ENCODE results near the gene WDR45B. TPM values are rescaled to one million over a fixed set of nuclear protein-coding genes. Genes with fewer than 3 reads are reported as not detected.

Gene WDR45B
- total RNA-seq, 1 donor from 2014 or later: 66.8 TPM

DNA sequence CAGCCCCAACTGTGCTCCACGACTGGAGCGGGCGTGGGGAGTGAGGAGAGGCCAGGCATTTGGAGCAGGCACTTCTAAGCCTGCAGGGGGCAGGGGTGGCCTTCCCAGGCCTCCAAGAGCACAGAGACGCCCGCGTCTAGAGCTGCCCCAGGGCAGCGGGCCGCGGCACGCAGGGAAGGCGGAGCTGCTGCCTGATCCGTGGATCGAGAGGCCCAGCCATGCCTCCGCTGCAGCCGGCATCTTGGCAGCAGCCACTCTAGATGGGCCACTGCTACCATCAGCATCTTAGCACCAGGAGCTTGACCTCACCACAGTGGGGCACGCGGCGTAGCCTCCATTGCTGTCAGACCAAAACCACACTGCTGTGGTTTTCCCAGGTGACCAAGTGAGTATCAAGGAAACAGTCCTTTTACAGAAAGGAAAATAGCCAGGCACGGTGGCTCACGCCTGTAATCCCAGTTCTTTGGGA is 20.4 kb upstream of the WDR45B start:
- H3K36me3 Mint-ChIP-seq (ENCODE audit: low read depth): no peaks in the 10 kb centered on the region
- no peaks in the 10 kb centered on the region for H3K27me3 Mint-ChIP-seq
- intact Hi-C loops (cut with micrococcal nuclease): loop anchor here (1.0 kb wide), 1 partner anchor 98 kb away; no protein-coding TSS in a partner anchor
- peaks cover 4% of the 10 kb centered on the region for H3K4me1 Mint-ChIP-seq
- H3K4me3 Mint-ChIP-seq: peak overlapping the region; percentile 49
- no peaks in the 10 kb centered on the region for H3K9me3 Mint-ChIP-seq
- H3K27ac Mint-ChIP-seq: no peak overlapping the region
- peak; percentile 80 for DNase-seq

DNA sequence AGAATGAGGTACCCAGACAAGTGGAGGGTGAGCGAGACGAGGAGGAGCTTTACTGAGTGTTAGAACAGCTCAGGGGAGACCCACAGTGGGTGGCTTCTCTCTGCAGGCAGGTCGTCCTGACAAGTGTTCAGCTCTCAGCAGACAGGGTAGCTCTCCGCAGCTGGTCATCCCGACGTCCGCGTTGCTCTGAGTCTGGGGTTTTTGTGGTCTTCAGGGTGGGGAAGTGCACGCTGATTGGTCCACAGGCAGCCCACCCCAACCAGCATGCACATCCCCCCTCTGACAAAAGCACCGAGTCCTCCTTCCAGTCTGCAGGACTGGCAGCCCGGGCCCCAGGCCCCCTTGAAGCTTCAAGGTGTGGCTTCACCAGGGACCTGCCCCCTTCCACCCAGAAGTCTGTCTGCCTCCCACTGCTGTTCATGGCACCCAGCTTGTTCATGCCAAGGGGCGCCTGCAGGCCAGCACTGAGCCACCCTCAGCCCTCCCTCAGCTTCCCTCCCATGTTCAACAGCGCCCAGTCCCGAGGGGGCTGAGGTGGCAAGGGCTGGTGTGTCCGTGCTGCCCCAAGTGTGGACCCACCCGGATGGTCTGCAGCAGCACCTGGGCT is 19.9 kb upstream of the WDR45B start:
- Mint-ChIP-seq H3K36me3 (ENCODE audit: low read depth) (no peaks in the 10 kb centered on the region), H3K27ac (no peak overlapping the region), H3K27me3 (no peaks in the 10 kb centered on the region), H3K4me1 (peaks cover 4% of the 10 kb centered on the region), H3K9me3 (no peaks in the 10 kb centered on the region), H3K4me3 (no peak overlapping the region)
- DNase-seq: no peak
- intact Hi-C loops (cut with micrococcal nuclease): loop anchor here (1.0 kb wide), 1 partner anchor 98 kb away; no protein-coding TSS in a partner anchor

DNA sequence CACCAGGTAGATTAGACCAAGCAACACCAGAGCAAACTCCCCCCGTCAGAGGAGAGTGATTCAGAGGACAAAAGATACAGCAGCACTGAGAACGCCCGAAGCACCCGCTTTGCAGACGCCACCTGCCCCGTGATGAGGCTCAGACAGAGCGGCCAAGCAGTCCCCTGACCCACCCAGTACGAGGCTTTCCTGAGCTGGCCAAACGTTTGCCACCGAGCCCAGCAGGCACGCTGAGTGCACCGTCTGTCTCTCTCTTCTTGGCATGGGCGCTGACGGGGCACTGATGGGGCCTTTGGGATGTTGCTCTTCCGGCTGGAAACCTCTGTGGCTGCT is 19.4 kb upstream of the WDR45B start:
- intact Hi-C loops (cut with micrococcal nuclease): no loop called here
- no peak overlapping the region for H3K4me3 Mint-ChIP-seq
- peaks cover 4% of the 10 kb centered on the region for H3K4me1 Mint-ChIP-seq
- H3K9me3 Mint-ChIP-seq: no peaks in the 10 kb centered on the region
- no peak overlapping the region for H3K27ac Mint-ChIP-seq
- no peaks in the 10 kb centered on the region for H3K36me3 Mint-ChIP-seq (ENCODE audit: low read depth)
- DNase-seq: no peak
- H3K27me3 Mint-ChIP-seq: no peaks in the 10 kb centered on the region

DNA sequence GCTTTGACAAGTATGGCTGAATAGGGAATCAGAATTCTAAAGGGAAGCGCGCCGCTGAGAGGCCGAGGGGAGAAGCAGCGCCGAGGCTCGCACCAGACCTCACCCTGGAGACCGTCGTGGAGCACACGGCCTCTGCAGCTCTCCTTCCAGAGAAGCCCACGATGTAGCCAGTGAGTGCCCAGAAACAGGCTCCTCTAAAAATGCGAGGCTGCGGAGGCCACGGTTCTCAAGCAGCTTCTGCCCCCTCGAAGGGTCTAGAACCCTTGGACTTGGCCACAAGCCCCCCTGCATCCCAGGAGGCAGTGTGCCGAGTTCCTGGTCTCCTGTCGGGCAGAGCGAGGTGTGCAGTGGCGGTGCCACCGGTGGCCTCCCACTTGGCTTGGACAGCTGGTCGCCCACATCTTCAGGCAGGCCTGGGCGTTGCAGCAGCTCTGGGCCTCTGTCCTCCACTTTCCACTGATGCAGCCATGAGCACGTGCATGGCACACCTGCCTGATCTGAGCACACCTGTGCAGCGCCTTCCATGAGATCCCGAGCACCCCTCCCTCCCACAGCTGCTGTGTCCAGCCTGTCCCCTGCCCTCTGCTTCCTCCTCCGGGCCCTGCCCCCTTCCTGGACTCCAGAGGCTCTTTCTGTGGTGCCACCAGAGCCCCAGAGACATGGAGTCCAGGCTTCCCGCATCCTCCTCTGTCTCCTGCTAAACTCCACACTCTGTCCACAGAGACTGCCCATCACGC is 18.9 kb upstream of the WDR45B start:
- peaks cover 4% of the 10 kb centered on the region for H3K4me1 Mint-ChIP-seq
- no peak overlapping the region for H3K27ac Mint-ChIP-seq
- no peak for DNase-seq
- no peaks in the 10 kb centered on the region for H3K27me3 Mint-ChIP-seq
- H3K9me3 Mint-ChIP-seq: no peaks in the 10 kb centered on the region
- intact Hi-C loops (cut with micrococcal nuclease): no loop called here
- no peak overlapping the region for H3K4me3 Mint-ChIP-seq
- H3K36me3 Mint-ChIP-seq (ENCODE audit: low read depth): no peaks in the 10 kb centered on the region

DNA sequence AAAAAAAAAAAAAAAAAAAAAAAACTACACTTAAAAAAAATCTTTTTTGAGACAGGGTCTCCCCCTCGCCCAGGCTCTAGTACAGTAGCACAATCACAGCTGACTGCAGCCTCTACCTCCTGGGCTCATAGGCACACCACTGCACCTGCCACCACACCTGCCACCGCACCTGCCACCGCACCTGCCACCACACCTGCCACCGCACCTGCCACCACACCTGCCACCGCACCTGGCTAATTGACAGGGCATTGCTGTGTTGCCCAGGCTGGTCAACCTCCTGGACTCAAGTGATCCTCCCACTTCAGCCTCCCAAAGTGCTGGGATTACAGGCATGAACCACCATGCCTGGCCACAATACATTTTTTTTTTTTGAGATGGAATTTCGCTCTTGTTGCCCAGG is 17.6 kb upstream of the WDR45B start:
- Mint-ChIP-seq H3K9me3 (no peaks in the 10 kb centered on the region), H3K27me3 (no peaks in the 10 kb centered on the region), H3K36me3 (ENCODE audit: low read depth) (no peaks in the 10 kb centered on the region), H3K4me1 (peaks cover 4% of the 10 kb centered on the region), H3K27ac (no peak overlapping the region), H3K4me3 (no peak overlapping the region)
- DNase-seq: no peak
- intact Hi-C loops (cut with micrococcal nuclease): no loop called here

DNA sequence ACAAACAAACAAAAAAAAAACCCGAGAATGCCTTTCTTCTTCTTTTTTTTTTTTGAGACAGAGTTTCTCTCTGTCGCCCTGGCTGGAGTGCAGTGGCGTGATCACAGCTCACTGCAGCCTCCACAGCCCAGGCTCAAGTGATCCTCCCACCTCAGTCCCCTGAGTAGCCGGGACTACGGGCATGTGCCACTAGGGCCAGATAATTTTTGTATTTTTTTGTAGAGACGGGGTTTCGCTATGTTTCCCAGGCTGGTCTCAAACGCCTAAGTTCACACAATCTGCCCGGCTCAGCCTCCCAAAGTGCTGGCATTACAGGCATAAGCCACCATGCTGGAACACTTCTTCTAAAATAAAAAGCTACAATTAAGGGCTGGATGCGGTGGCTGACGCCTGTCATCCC is 17.0 kb upstream of the WDR45B start:
- intact Hi-C loops (cut with micrococcal nuclease): no loop called here
- no peak for DNase-seq
- H3K36me3 Mint-ChIP-seq (ENCODE audit: low read depth): no peaks in the 10 kb centered on the region
- peaks cover 4% of the 10 kb centered on the region for H3K4me1 Mint-ChIP-seq
- no peaks in the 10 kb centered on the region for H3K27me3 Mint-ChIP-seq
- no peak overlapping the region for H3K27ac Mint-ChIP-seq
- H3K4me3 Mint-ChIP-seq: no peak overlapping the region
- no peaks in the 10 kb centered on the region for H3K9me3 Mint-ChIP-seq

DNA sequence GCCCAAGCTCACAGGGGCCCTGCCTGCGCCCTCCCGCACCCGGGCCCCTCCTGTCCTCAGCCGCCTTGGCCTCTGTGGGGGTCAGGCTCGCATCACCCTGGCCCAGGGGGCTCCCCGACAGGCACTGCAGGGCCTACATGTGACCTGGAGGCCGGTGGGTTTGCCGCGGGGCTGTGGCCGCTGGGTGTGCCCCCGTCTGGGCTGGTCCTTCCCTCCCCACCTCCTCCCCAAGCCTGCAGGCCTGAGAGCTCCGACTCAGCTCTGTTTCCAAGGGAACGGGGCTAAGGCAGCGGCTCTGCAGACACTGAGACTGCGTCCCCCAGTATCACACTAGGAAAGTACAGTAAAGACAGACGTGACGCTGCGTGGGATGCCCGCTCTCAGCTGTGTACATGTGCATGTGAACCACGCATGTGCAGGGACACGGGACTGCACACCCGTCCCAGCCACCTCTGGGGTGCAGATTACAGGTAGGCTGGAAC is 16.5 kb upstream of the WDR45B start:
- Mint-ChIP-seq H3K36me3 (ENCODE audit: low read depth) (no peaks in the 10 kb centered on the region), H3K27ac (no peak overlapping the region), H3K27me3 (no peaks in the 10 kb centered on the region), H3K4me1 (peaks cover 4% of the 10 kb centered on the region), H3K4me3 (no peak overlapping the region), H3K9me3 (no peaks in the 10 kb centered on the region)
- intact Hi-C loops (cut with micrococcal nuclease): no loop called here
- no peak for DNase-seq

DNA sequence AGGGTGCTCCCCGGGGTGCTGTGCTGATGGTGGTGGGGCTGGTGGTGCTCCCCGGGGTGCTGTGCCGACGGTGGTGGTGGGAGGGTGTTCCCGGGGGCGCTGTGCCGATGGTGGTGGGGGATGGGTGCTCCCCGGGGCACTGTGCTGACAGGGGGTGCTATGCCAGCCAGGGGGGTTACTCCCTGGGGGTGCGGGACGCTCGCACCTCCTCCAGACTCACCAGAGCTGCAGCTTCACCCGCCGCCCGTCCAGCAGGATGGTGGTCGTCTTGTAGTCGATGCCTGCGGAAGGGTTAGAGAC is 16.0 kb upstream of the WDR45B start:
- Mint-ChIP-seq H3K9me3 (no peaks in the 10 kb centered on the region), H3K27me3 (no peaks in the 10 kb centered on the region), H3K27ac (no peak overlapping the region), H3K36me3 (ENCODE audit: low read depth) (no peaks in the 10 kb centered on the region), H3K4me3 (no peak overlapping the region), H3K4me1 (peaks cover 4% of the 10 kb centered on the region)
- intact Hi-C loops (cut with micrococcal nuclease): no loop called here
- DNase-seq: no peak

DNA sequence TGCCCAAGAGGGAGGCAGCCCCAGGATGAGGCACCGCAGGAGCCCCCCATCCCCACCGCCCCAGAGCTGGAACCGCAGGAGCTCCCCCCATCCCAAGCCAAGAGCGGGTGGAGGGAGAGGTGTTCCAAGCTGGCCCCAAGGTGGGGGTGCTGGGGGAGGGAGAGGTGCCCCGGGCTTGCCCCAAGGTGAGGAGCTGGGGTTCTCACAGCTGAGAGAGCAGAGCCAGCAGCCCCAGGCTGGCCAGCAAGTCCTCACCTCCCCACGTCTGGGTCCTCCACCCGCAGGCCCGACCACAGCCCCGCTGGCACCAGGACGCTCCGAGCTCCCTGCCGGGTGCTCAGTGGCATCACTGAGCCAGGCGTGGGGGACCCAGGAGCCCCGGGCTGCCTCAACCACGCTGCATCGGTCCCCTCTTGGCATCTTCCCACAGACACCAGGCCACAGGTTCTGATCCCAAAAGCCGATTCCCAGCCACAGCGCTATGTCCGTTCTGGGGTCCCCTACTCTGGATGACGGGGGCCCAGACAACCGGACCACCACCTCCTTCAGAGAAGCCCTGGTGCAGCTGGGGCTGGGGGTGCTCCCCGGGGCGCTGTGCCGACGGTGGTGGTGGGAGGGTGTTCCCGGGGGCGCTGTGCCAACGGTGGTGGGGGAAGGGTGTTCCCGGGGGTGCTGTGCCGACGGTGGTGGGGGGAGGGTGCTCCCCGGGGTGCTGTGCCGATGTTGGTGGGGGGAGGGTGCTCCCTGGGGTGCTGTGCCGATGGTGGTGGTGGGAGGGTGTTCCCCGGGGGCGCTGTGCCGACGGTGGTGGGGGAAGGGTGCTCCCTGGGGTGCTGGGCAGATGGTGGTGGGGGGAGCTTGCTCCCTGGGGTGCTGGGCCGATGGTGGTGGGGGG is 15.4 kb upstream of the WDR45B start:
- Mint-ChIP-seq H3K27ac (no peak overlapping the region), H3K27me3 (no peaks in the 10 kb centered on the region), H3K4me1 (peaks cover 2% of the 10 kb centered on the region), H3K4me3 (no peak overlapping the region), H3K9me3 (no peaks in the 10 kb centered on the region), H3K36me3 (ENCODE audit: low read depth) (no peaks in the 10 kb centered on the region)
- no peak for DNase-seq
- intact Hi-C loops (cut with micrococcal nuclease): no loop called here

DNA sequence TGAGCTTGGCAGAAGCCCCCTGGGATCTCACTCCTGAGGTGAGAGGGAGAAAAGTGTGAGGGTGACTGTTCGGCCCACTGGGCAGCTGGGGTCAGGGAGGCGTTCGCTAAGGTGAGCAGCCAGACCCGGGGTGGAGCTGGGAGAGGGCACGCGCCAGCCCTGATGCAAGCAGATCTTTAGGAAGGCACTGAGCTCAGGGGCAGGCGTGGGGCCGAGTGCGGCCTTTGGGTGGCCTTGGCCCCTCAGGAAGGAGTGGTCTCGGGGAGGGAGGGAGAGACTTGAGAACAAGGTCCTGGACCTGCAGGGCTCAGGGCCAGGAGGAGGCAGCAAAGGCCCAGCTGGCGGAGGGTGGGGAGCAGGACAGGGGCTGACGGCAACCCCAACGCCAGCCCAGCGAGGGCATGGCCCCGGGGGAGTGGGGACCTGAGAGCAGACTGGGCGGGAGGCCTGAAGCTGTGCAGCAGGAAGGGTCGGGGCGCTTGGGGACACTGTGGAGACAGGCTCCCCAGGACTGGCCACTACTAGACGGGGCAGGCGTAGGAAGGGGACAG is 14.5 kb upstream of the WDR45B start:
- Mint-ChIP-seq H3K9me3 (no peaks in the 10 kb centered on the region), H3K27me3 (no peaks in the 10 kb centered on the region), H3K36me3 (ENCODE audit: low read depth) (no peaks in the 10 kb centered on the region), H3K27ac (no peak overlapping the region), H3K4me1 (no peaks in the 10 kb centered on the region), H3K4me3 (no peak overlapping the region)
- intact Hi-C loops (cut with micrococcal nuclease): no loop called here
- DNase-seq: no peak

DNA sequence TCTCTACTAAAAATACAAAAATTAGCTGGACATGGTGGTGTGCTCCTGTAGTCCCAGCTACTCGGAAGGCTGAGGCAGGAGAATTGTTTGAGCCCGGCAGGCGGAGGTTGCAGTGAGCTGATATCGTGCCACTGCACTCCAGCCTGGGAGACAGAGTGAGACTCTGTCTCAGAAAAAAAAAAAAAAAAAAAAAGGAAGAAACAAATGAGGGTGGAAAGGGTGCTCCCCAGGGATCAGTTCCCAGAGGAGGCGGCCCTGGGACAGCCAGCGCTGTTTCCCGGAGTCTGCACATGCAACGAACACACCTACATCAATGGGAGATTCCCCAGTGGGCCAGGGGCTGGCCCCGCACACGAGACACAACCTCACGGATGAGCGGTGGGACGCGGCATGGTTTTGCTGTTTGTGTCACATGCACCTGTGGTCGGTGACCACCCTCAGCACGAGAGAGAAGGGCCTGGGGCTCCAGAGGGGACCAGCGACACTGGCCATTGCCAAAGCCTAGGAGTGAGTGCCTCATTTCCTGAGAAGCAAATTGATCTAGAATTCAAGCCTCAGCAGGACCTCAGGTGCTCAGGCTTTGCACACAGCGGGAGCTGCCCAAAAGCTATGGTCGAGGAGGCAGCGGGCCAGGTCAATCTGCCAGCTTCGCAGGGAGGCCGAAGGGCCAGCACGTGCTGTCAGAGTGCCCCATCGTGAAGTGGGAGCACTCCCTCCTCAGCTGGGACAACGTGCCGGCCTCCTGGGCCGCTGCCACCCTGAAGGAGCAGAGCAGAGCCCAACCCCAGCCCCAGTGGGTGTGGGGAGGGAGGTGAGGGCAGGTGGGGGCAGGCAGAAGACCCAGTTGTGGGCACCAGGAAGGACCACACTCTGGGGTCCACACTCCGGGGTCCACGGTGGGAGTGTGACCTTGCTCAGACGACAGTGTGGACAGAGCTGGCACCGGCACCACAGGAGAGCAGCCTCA is 13.8 kb upstream of the WDR45B start:
- Mint-ChIP-seq H3K9me3 (no peaks in the 10 kb centered on the region), H3K27me3 (no peaks in the 10 kb centered on the region), H3K4me3 (no peak overlapping the region), H3K27ac (no peak overlapping the region), H3K4me1 (no peaks in the 10 kb centered on the region), H3K36me3 (ENCODE audit: low read depth) (no peaks in the 10 kb centered on the region)
- intact Hi-C loops (cut with micrococcal nuclease): no loop called here
- no peak for DNase-seq

DNA sequence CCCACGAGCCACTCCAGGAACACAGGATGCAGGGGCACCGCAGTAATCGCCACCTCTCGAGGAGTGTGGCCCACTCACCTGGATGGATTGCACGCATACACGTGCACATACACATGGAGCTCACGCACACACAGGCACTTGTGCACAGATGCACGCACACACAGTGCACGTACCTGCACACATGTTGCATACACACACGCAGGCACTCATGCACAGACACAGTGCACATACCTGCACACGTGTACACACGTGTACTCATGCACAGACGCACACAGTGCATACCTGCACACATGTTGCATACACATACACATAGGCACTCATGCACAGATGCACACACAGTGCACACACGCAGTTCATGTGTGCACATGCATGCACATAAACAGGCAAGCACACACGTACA is 11.6 kb upstream of the WDR45B start:
- no peak for DNase-seq
- intact Hi-C loops (cut with micrococcal nuclease): no loop called here
- Mint-ChIP-seq H3K27me3 (no peaks in the 10 kb centered on the region), H3K27ac (no peak overlapping the region), H3K36me3 (ENCODE audit: low read depth) (no peaks in the 10 kb centered on the region), H3K9me3 (no peaks in the 10 kb centered on the region), H3K4me1 (no peaks in the 10 kb centered on the region), H3K4me3 (no peak overlapping the region)

DNA sequence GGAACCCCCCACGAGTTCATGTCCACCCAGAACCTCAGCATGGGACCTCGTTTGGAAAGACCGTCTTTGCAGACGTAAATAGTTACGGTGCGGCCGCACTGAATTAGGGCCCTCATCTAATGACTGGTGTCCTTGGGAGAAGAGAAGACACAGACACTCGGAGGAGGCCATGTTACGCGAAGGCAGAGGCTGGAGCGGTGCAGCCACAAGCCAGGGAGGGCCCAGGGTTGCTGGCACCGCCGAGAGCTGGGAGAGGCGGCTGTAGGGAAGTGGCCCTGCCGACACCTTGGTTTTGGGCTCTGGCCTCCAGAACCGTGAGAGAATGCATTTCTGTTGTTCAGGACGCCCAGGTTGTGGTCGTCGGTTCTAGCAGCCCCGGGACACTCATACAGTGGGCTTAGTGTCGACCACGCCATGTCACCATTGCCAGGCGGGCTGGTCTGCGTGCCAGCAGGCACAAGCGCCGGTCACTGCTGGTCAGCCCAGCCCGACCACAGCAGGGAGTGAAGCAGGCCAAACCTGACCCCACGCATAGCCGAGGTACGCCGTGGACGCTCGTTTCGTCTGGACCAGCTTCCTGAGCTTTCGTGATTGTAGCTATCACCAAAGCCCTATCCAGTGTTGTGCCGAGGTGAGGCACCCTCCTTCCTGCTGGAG is 10.7 kb upstream of the WDR45B start:
- Mint-ChIP-seq H3K4me1 (no peaks in the 10 kb centered on the region), H3K27me3 (no peaks in the 10 kb centered on the region)

More for the DNA sequence above, 10.7 kb upstream of the WDR45B start:
- Mint-ChIP-seq H3K4me3 (no peak overlapping the region), H3K9me3 (no peaks in the 10 kb centered on the region), H3K27ac (no peak overlapping the region), H3K36me3 (ENCODE audit: low read depth) (no peaks in the 10 kb centered on the region)
- no peak for DNase-seq
- intact Hi-C loops (cut with micrococcal nuclease): no loop called here

Data from activated CD4-positive, alpha-beta T cell treated with anti-CD3 and anti-CD28 coated beads, Interleukin-2, amount 10 ng/mL, durations not matched to agents 24 days and 14 days (primary cell).